Endothelial cell (in vitro differentiated cells): ENCODE results near the gene CTBP2. TPM values are rescaled to one million over a fixed set of nuclear protein-coding genes. Genes with fewer than 3 reads are reported as not detected.

Experiments used
- DNase-seq: peaks from one replicate; pipeline ENCODE4 v3.0.0; 2021; ENCODE audit warnings: low spot score
- H3K27ac Mint-ChIP-seq: one replicate; pipeline ENCODE4 v1.8.0; 2021; ENCODE audit warnings: mixed read lengths, inconsistent platforms; ENCODE audit not compliant: unreplicated experiment
- H3K27me3 Mint-ChIP-seq: one replicate; pipeline ENCODE4 v1.8.0; 2021; ENCODE audit warnings: mild to moderate bottlenecking, moderate library complexity, mixed read lengths, inconsistent platforms; ENCODE audit not compliant: unreplicated experiment
- H3K36me3 Mint-ChIP-seq: one replicate; pipeline ENCODE4 v1.8.0; 2021; ENCODE audit warnings: mild to moderate bottlenecking, low read depth, mixed read lengths, inconsistent platforms; ENCODE audit not compliant: unreplicated experiment
- H3K4me1 Mint-ChIP-seq: one replicate; pipeline ENCODE4 v1.8.0; 2021; ENCODE audit warnings: mild to moderate bottlenecking, mixed read lengths, inconsistent platforms; ENCODE audit not compliant: unreplicated experiment
- H3K4me3 Mint-ChIP-seq: one replicate; pipeline ENCODE4 v1.8.0; 2021; ENCODE audit warnings: mild to moderate bottlenecking, mixed read lengths, inconsistent platforms; ENCODE audit not compliant: unreplicated experiment
- H3K9me3 Mint-ChIP-seq: one replicate; pipeline ENCODE4 v1.8.0; 2021; ENCODE audit warnings: mixed read lengths, inconsistent platforms; ENCODE audit not compliant: unreplicated experiment
- CTCF ChIP-seq: fragments of 200-600 bp; sonication (generic); IDR thresholded peaks from one replicate; pipeline ENCODE4 v1.5.0; 2021; ENCODE audit warnings: antibody characterized with exemption; ENCODE audit not compliant: unreplicated experiment
- total RNA-seq: library from RNA; stranded (reverse); fragmentation: NEBNext Ultra II Directional; extraction: Animal tissue kit (Norgen Biotek cat#: 25700); gene quantifications from one replicate; pipeline ENCODE4 v1.2.1, GENCODE V29; 2021; ENCODE audit not compliant: unreplicated experiment

The CTBP2 gene
- total RNA-seq, 1 donor from 2014 or later = 145 TPM

GRCh38 chr10:125144206-125144605, 16.2 kb downstream of the CTBP2 start:
- DNase-seq = no peak

GRCh38 chr10:125142946-125143345, 17.4 kb downstream of the CTBP2 start:
- Mint-ChIP-seq H3K9me3 (no peaks in the 10 kb centered on the region), H3K27me3 (peaks cover 6% of the 10 kb centered on the region), H3K36me3 (peaks cover 25% of the 10 kb centered on the region), H3K27ac (no peak overlapping the region), H3K4me1 (peaks cover 32% of the 10 kb centered on the region), H3K4me3 (no peak overlapping the region)
- DNase-seq = no peak
- TF ChIP-seq CTCF = no peak

More at GRCh38 chr10:125144206-125144605, 16.2 kb downstream of the CTBP2 start:
- H3K4me1 Mint-ChIP-seq = peaks cover 30% of the 10 kb centered on the region
- H3K36me3 Mint-ChIP-seq = peaks cover 28% of the 10 kb centered on the region
- peak overlapping the region; percentile 26 for H3K27ac Mint-ChIP-seq
- TF ChIP-seq CTCF = no peak
- no peaks in the 10 kb centered on the region for H3K9me3 Mint-ChIP-seq
- no peak overlapping the region for H3K4me3 Mint-ChIP-seq
- H3K27me3 Mint-ChIP-seq = peaks cover 5% of the 10 kb centered on the region

GRCh38 chr10:125141860-125142484, 18.4 kb downstream of the CTBP2 start:
- DNase-seq = no peak
- Mint-ChIP-seq H3K36me3 (peaks cover 19% of the 10 kb centered on the region), H3K27ac (no peak overlapping the region), H3K9me3 (no peaks in the 10 kb centered on the region), H3K4me1 (peaks cover 39% of the 10 kb centered on the region), H3K27me3 (peaks cover 2% of the 10 kb centered on the region), H3K4me3 (no peak overlapping the region)
- TF ChIP-seq CTCF = no peak

GRCh38 chr10:125141150-125141859, 19.1 kb downstream of the CTBP2 start:
- Mint-ChIP-seq H3K27ac (no peak overlapping the region), H3K4me3 (no peak overlapping the region), H3K9me3 (no peaks in the 10 kb centered on the region), H3K4me1 (peaks cover 46% of the 10 kb centered on the region), H3K36me3 (peaks cover 19% of the 10 kb centered on the region), H3K27me3 (peaks cover 2% of the 10 kb centered on the region)
- no peak for TF ChIP-seq CTCF
- no peak for DNase-seq

- no peak for DNase-seq
- Mint-ChIP-seq H3K27ac (no peak overlapping the region), H3K4me1 (peaks cover 54% of the 10 kb centered on the region), H3K9me3 (no peaks in the 10 kb centered on the region), H3K27me3 (peaks cover 2% of the 10 kb centered on the region), H3K36me3 (peaks cover 19% of the 10 kb centered on the region), H3K4me3 (no peak overlapping the region)
- no peak for TF ChIP-seq CTCF
These were observed 20.2 kb downstream of the CTBP2 start for GRCh38 chr10:125140151-125140550.
